ENCODE data around the gene MC1R.
"Not testable (repeated sequence)": the region's sequence is repeated elsewhere in the genome, so short reads cannot be mapped to it uniquely, and the experiment has no call there.

MC1R gene

DNA sequence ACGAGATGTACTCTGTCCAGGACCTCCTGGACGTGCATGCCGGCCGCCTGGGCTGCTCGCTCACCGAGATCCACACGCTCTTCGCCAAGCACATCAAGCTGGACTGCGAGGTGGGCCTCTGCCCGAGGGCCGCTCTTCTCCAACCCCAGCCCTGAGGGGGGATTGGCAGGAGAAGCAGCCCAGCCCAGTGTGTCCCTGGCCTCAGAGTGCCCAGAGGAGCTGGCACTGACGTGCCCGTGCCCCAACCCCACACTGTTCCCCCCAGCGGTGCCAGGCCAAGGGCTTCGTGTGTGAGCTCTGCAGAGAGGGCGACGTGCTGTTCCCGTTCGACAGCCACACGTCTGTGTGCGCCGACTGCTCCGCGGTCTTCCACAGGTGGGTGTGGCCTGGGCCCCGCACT lies 45.5 kb downstream of the MC1R start:
- DNase-seq, result no peak

DNA sequence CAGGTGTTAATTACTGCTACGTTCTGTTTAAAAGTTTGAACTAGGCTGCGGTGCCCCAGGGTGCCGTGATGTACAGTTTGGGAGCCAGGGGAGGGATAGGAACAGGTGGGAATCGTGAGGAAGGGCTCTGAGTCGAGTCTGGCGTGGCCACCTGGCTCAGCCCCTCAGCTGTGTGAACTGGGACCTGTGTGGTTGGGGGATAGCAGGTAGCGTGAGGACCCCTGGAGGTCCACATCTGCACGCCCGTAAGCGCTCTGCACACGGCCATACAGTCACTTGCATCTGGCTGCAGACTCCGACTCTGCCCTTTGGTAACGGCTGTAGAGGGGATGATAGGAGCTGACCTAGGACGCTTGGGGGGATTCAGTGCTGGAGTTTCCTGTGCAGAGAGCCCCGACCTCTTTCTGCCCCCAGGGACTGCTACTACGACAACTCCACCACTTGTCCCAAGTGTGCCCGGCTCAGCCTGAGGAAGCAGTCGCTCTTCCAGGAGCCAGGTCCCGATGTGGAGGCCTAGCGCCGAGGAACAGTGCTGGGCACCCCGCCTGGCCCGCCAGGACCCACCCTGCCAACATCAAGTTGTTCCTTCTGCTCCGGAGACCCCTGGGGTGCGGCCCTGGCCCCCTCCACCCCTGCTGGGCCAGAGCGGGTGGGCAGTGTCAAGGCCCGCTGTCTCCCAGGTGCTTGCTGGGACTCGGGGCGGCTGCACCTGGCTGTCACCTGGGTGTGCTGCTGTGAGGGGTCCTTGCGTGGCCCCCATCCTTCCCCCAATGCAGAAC lies 47.0 kb downstream of the MC1R start:
- DNase-seq, result no peak

DNA sequence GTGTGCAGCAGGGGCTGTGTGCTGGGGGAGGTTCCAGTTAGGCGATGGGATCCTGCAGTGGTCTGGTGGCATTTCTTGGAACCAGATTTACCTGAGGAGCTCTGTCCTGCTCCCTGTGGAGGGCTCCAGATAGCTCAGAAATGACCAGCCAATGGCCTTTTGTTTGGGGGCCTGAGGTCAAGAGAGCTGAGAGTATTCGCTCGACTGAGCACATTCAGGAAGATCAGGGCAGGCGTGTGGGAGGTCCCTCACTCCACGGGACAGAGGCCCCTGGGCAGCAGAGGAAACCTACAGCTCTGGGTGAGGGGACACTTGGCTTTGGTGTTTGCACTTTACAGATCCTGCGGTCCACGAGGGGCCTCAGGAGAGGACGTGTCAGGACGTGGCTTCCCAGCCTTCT lies 48.1 kb downstream of the MC1R start:
- no peak for DNase-seq

DNA sequence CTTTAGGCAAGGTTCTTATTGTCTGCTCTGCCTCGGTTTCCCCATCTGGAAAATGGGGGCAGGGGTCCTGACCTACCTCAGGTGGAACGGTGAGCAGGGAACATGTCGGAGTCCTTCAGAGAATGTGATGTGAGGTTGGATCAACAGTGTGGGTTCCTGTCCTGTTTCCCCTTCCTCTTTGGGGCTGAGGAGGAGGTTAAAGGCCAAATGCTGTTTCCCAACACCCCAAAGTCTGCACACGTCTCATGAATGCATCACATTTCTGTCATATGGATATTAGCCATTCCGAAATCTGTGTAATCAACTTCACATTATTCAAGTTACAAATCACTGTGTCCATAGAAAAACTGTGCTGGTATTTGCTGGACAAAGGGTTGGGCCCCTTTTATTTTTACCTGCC lies 48.8 kb downstream of the MC1R start:
- DNase-seq, result not testable (repeated sequence)

DNA sequence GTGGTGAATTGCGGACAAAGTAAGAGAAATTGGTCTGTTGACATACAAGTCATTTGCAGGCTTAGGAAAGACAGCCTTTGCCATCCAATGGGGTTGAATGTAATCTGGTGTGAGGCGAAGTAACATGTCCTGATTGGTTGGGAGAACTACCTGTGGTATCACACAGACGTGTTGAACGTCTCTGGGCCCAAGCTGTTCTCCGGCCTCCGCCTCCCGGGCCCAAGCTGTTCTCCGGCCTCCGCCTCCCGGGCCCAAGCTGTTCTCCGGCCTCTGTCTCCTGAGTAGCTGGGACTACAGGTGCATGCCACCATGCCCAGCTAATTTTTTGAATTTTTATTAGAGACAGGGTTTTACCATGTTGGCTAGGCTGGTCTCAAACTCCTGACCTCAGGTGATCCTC lies 49.4 kb downstream of the MC1R start:
- DNase-seq, result not testable (repeated sequence)

DNA sequence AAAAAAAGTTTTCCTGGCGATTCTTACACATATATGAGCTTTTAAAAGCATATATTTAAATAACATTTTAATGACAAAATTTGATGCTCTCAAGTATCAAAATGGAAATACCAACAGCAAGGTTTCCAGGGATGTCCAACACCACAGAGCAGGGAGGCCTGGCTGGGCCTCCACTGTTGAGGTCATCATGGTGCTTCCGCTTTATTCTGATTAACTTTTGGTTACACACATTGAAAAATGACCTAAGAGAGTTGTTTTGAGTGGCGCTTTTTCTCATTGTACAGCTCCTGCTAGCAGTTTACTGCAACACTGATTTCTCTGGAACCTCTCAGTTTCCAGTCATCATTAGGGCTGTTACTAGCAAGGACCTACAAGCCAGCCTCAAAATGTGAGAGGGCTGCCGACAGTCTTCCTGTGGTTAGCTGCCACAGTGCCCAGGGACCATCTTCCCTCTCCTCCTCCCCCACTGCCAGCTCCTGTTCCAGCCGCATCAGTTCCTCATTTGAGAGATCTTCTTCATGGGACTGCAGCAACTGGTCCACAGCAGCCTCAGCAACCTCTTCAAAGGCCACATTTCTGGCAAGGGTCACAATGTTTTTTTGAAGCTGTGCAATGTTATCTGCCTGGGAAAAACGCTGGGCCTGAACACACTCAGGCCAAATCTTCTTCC lies 51.2 kb downstream of the MC1R start:
- DNase-seq, result no peak

Measured in NCI-H748 treated with DMSO at 0.1 percent for 48 hours (cell line).